ENCODE results near the gene MCF2L2. TPM values are rescaled to one million over a fixed set of nuclear protein-coding genes. Genes with fewer than 3 reads are reported as not detected.

Gene MCF2L2
- total RNA-seq, 4 donors from 2014 or later: 0.59 to 4.1 (median 1.7) TPM

DNA sequence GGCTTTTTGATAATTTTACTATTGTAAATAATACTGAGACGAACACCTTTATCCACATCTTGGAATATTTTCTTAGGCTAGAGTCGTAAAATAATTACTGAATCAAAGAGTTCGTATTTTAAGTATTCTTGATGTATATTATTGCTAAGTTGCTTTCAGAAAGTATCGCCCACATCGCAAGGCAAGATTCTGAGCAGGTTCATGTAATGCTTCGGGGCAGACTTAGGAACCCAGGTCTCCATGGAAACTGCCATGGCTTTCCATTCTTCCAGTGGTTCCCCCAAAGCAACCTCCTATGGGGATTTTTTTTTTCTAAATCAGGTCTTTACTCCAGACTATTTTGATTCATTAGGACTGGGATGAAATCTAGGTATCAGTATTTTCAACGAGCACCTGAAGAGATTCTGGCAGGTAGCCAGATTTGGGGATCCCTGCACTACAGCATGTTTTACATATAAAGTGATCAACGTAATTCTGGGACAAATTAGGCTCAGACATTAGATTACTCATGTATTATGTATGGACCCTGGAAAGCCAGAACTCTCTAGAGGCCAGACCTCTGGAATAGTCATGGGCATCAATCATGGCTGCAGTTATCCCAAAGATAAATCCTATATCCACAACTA is 88.8 kb downstream of the MCF2L2 start:
- Histone ChIP-seq H3K27ac (no peak overlapping the region), H3K4me3 (no peak overlapping the region), H3K9me3 (no peaks in the 10 kb centered on the region), H3K36me3 (no peaks in the 10 kb centered on the region), H3K4me1 (no peaks in the 10 kb centered on the region), H3K27me3 (no peaks in the 10 kb centered on the region)
- intact Hi-C loops (cut with DNase I; ENCODE audit: low total_unique reads): no loop called here
- DNase-seq: no peak
- TF ChIP-seq, protein P1, sequence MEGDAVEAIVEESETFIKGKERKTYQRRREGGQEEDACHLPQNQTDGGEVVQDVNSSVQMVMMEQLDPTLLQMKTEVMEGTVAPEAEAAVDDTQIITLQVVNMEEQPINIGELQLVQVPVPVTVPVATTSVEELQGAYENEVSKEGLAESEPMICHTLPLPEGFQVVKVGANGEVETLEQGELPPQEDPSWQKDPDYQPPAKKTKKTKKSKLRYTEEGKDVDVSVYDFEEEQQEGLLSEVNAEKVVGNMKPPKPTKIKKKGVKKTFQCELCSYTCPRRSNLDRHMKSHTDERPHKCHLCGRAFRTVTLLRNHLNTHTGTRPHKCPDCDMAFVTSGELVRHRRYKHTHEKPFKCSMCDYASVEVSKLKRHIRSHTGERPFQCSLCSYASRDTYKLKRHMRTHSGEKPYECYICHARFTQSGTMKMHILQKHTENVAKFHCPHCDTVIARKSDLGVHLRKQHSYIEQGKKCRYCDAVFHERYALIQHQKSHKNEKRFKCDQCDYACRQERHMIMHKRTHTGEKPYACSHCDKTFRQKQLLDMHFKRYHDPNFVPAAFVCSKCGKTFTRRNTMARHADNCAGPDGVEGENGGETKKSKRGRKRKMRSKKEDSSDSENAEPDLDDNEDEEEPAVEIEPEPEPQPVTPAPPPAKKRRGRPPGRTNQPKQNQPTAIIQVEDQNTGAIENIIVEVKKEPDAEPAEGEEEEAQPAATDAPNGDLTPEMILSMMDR (IDR thresholded peaks at IDR 0.05): no peak
- no peak for TF ChIP-seq POLR2A (IDR thresholded peaks at IDR 0.05)

DNA sequence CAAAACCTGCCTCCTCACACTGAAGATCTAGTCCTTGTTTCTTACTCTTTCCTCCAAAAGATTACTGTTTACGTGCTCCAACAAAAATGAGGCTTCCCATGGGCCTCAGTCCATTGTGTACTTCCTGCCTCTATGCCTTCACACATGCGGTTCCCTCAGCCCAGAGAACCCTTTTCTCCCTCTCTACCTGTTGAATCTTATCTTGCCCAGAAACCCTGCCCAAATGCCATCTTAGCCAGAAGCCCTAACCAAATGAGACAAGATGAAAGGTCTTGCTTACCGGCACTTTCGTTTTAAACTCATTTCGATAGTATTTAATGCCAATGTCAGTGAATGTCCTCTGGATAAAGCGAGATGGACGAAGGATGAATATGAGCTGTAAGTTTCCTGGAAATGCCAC is 89.9 kb downstream of the MCF2L2 start:
- Histone ChIP-seq H3K4me3 (no peak overlapping the region), H3K4me1 (no peaks in the 10 kb centered on the region), H3K27ac (no peak overlapping the region), H3K9me3 (no peaks in the 10 kb centered on the region), H3K27me3 (no peaks in the 10 kb centered on the region), H3K36me3 (no peaks in the 10 kb centered on the region)
- TF ChIP-seq, protein P1 (IDR thresholded peaks at IDR 0.05): no peak
- no peak for TF ChIP-seq POLR2A (IDR thresholded peaks at IDR 0.05)
- intact Hi-C loops (cut with DNase I; ENCODE audit: low total_unique reads): no loop called here
- no peak for DNase-seq

DNA sequence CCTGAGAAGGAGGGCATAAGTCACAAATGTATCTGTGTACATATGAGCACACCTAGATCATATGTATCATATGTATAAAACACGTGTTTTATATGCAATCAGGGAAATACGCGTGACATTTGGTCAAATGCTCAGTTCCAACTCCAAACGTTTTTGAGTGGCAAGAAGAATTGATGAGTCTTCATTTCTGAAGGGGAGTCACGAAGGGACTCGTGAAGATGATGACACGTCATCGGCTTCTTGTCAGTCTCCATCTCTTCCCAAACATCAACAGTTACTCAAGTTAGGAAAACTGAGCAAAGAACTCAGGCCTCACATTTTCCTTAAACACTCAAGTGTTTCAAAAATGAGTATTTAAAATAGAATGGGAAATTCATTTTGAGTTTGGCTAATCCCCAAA is 95.9 kb downstream of the MCF2L2 start:
- Histone ChIP-seq H3K27ac (no peak overlapping the region), H3K9me3 (no peaks in the 10 kb centered on the region), H3K4me3 (no peak overlapping the region), H3K36me3 (no peaks in the 10 kb centered on the region), H3K27me3 (no peaks in the 10 kb centered on the region), H3K4me1 (no peaks in the 10 kb centered on the region)
- intact Hi-C loops (cut with DNase I; ENCODE audit: low total_unique reads): no loop called here
- DNase-seq: no peak
- TF ChIP-seq, protein P1 (IDR thresholded peaks at IDR 0.05): no peak
- no peak for TF ChIP-seq POLR2A (IDR thresholded peaks at IDR 0.05)

DNA sequence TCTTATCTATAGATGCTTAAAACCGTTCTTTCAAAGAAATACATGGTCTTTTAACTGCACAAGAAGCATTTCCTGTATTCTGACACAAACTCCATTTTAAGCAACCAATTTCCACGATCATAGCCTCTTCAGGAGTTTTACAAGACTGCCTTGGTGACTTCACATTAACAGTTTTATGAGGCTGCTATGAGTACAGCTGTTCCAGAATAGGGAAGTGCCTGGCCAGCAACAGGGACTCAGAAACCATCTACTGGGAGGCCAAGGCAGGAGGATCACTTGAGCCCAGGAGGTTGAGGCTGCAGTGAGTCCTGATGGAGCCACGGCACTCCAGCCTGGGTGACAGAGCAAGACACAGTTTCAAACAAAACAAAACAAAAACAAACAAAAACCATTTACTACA is 96.9 kb downstream of the MCF2L2 start:
- H3K4me3 ChIP-seq: no peak overlapping the region
- TF ChIP-seq POLR2A (IDR thresholded peaks at IDR 0.05): no peak
- TF ChIP-seq, protein P1 (IDR thresholded peaks at IDR 0.05): no peak
- H3K36me3 ChIP-seq: no peaks in the 10 kb centered on the region
- no peaks in the 10 kb centered on the region for H3K9me3 ChIP-seq
- DNase-seq: no peak
- H3K27me3 ChIP-seq: no peaks in the 10 kb centered on the region
- H3K27ac ChIP-seq: no peak overlapping the region
- H3K4me1 ChIP-seq: no peaks in the 10 kb centered on the region
- intact Hi-C loops (cut with DNase I; ENCODE audit: low total_unique reads): no loop called here

DNA sequence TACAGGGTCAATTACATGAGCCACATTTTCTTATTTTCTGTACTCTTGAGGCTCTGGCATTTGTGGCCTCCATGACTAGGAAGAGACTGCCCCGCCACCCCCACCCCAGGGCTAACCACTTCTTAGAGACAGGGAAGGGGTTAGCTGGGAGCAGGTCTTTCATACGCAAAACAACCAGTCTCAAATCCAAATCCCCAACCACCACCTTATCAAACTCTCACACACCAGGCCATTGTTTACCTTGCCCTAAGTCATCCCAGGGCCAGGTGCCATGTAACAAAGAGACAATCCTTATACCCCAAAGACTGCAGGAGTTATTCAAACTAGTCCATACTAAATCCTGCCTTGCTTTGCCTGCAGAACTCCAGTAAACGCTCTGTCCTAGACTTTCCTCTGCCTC is 97.5 kb downstream of the MCF2L2 start:
- Histone ChIP-seq H3K4me1 (no peaks in the 10 kb centered on the region), H3K36me3 (no peaks in the 10 kb centered on the region), H3K4me3 (no peak overlapping the region), H3K27me3 (no peaks in the 10 kb centered on the region), H3K27ac (no peak overlapping the region), H3K9me3 (no peaks in the 10 kb centered on the region)
- DNase-seq: no peak
- TF ChIP-seq POLR2A (IDR thresholded peaks at IDR 0.05): no peak
- TF ChIP-seq, protein P1 (IDR thresholded peaks at IDR 0.05): no peak
- intact Hi-C loops (cut with DNase I; ENCODE audit: low total_unique reads): no loop called here

All from uterus (tissue), 4 donors.